ENCODE data around the gene KCNK3.

The KCNK3 gene

GRCh38 chr2:26724784-26725520, 32.4 kb downstream of the KCNK3 start:
- peaks cover 0 to 30% (median 15%) of the 10 kb centered on the region in 5 experiments for H3K27me3 ChIP-seq (replicated peaks in 2 of 5; ENCODE audit: control insufficient read depth in 4 of 5, insufficient read depth in 5 of 5, low read length in 4 of 5)
- H3K36me3 ChIP-seq (ENCODE audit: control insufficient read depth in 4 of 4, insufficient read depth in 4 of 4, low read length in 3 of 4), result no peaks in the 10 kb centered on the region
- H3K4me1 ChIP-seq (ENCODE audit: control extremely low read depth in 1 of 4, control insufficient read depth in 4 of 4, insufficient read depth in 4 of 4, low read length in 3 of 4), result peaks cover 0 to 8% (median 5%) of the 10 kb centered on the region in 4 experiments
- H3K9me3 ChIP-seq (ENCODE audit: control extremely low read depth in 1 of 5, control insufficient read depth in 4 of 5, insufficient read depth in 2 of 5, low read depth in 1 of 5, low read length in 4 of 5), result no peaks in the 10 kb centered on the region
- H3K27ac ChIP-seq (ENCODE audit: insufficient read depth in 1 of 2, low read depth in 1 of 2, low read length in 2 of 2, poor library complexity in 1 of 2, severe bottlenecking in 2 of 2), result no peak overlapping the region
- H3K4me3 ChIP-seq (ENCODE audit: control insufficient read depth in 1 of 7, extremely low read depth in 1 of 7, insufficient read depth in 4 of 7, low read depth in 2 of 7, low read length in 6 of 7), result no peak overlapping the region
- ChIA-PET CTCF (interaction anchor here (1.3 to 1.5 kb wide), 3 partner anchors 10 to 120 kb away, joined by 3 to 4 read pairs (median 3); no protein-coding TSS in a partner anchor), POLR2A (no interaction called here)
- DNase-seq, result no peak
- WGBS (ENCODE audit: insufficient coverage), result 91% methylated on average over 10 of the region's 14 CpGs

GRCh38 chr2:26725521-26725820, 32.9 kb downstream of the KCNK3 start:
- ChIA-PET POLR2A (no interaction called here), CTCF (interaction anchor here (0.5 to 1.5 kb wide), 5 partner anchors 10 to 121 kb away, joined by 3 to 4 read pairs (median 3); no protein-coding TSS in a partner anchor)
- DNase-seq, result no peak
- 86% methylated on average over 7 of the region's 7 CpGs for WGBS (ENCODE audit: insufficient coverage)
- Histone ChIP-seq H3K9me3 (ENCODE audit: control extremely low read depth in 1 of 5, control insufficient read depth in 4 of 5, insufficient read depth in 2 of 5, low read depth in 1 of 5, low read length in 4 of 5) (no peaks in the 10 kb centered on the region), H3K4me1 (ENCODE audit: control extremely low read depth in 1 of 4, control insufficient read depth in 4 of 4, insufficient read depth in 4 of 4, low read length in 3 of 4) (peaks cover 0 to 8% (median 5%) of the 10 kb centered on the region in 4 experiments), H3K36me3 (ENCODE audit: control insufficient read depth in 4 of 4, insufficient read depth in 4 of 4, low read length in 3 of 4) (no peaks in the 10 kb centered on the region), H3K27me3 (replicated peaks in 2 of 5; ENCODE audit: control insufficient read depth in 4 of 5, insufficient read depth in 5 of 5, low read length in 4 of 5) (peaks cover 0 to 35% (median 15%) of the 10 kb centered on the region in 5 experiments), H3K4me3 (ENCODE audit: control insufficient read depth in 1 of 7, extremely low read depth in 1 of 7, insufficient read depth in 4 of 7, low read depth in 2 of 7, low read length in 6 of 7) (no peak overlapping the region), H3K27ac (ENCODE audit: insufficient read depth in 1 of 2, low read depth in 1 of 2, low read length in 2 of 2, poor library complexity in 1 of 2, severe bottlenecking in 2 of 2) (no peak overlapping the region)

- no peak overlapping the region for H3K4me3 ChIP-seq (ENCODE audit: control insufficient read depth in 1 of 7, extremely low read depth in 1 of 7, insufficient read depth in 4 of 7, low read depth in 2 of 7, low read length in 6 of 7)
- no peaks in the 10 kb centered on the region for H3K9me3 ChIP-seq (ENCODE audit: control extremely low read depth in 1 of 5, control insufficient read depth in 4 of 5, insufficient read depth in 2 of 5, low read depth in 1 of 5, low read length in 4 of 5)
- ChIA-PET CTCF (interaction anchor here (0.5 to 1.5 kb wide), 4 partner anchors 11 to 120 kb away, joined by 3 read pairs; no protein-coding TSS in a partner anchor), POLR2A (no interaction called here)
- DNase-seq, result no peak
- H3K4me1 ChIP-seq (ENCODE audit: control extremely low read depth in 1 of 4, control insufficient read depth in 4 of 4, insufficient read depth in 4 of 4, low read length in 3 of 4), result peaks cover 0 to 8% (median 5%) of the 10 kb centered on the region in 4 experiments
- no CpG with 5 or more reads among the region's 1 CpG for WGBS (ENCODE audit: insufficient coverage)
- no peaks in the 10 kb centered on the region for H3K36me3 ChIP-seq (ENCODE audit: control insufficient read depth in 4 of 4, insufficient read depth in 4 of 4, low read length in 3 of 4)
- H3K27ac ChIP-seq (ENCODE audit: insufficient read depth in 1 of 2, low read depth in 1 of 2, low read length in 2 of 2, poor library complexity in 1 of 2, severe bottlenecking in 2 of 2), result no peak overlapping the region
- H3K27me3 ChIP-seq (replicated peaks in 2 of 5; ENCODE audit: control insufficient read depth in 4 of 5, insufficient read depth in 5 of 5, low read length in 4 of 5), result peaks cover 0 to 40% (median 15%) of the 10 kb centered on the region in 5 experiments
These were observed 33.7 kb downstream of the KCNK3 start for GRCh38 chr2:26726228-26726627.

GRCh38 chr2:26727641-26728561, 35.4 kb downstream of the KCNK3 start:
- Histone ChIP-seq H3K4me1 (ENCODE audit: control extremely low read depth in 1 of 4, control insufficient read depth in 4 of 4, insufficient read depth in 4 of 4, low read length in 3 of 4) (peaks cover 0 to 8% (median 5%) of the 10 kb centered on the region in 4 experiments), H3K36me3 (ENCODE audit: control insufficient read depth in 4 of 4, insufficient read depth in 4 of 4, low read length in 3 of 4) (no peaks in the 10 kb centered on the region), H3K9me3 (ENCODE audit: control extremely low read depth in 1 of 5, control insufficient read depth in 4 of 5, insufficient read depth in 2 of 5, low read depth in 1 of 5, low read length in 4 of 5) (no peaks in the 10 kb centered on the region), H3K27ac (ENCODE audit: insufficient read depth in 1 of 2, low read depth in 1 of 2, low read length in 2 of 2, poor library complexity in 1 of 2, severe bottlenecking in 2 of 2) (no peak overlapping the region), H3K27me3 (replicated peaks in 2 of 5; ENCODE audit: control insufficient read depth in 4 of 5, insufficient read depth in 5 of 5, low read length in 4 of 5) (peaks cover 0 to 52% (median 19%) of the 10 kb centered on the region in 5 experiments), H3K4me3 (ENCODE audit: control insufficient read depth in 1 of 7, extremely low read depth in 1 of 7, insufficient read depth in 4 of 7, low read depth in 2 of 7, low read length in 6 of 7) (peak overlapping the region in 1 of 7 experiments; percentile 24)
- peak; percentile 37 to 68 (median 48) for DNase-seq
- POLR2A ChIA-PET, result no interaction called here
- 58% methylated on average over 96 of the region's 101 CpGs for WGBS (ENCODE audit: insufficient coverage)
- CTCF ChIA-PET, result interaction anchor here (1.6 to 2.2 kb wide), 3 partner anchors 12 to 33 kb away, joined by 3 to 9 read pairs (median 9); no protein-coding TSS in a partner anchor

- DNase-seq, result no peak
- H3K27ac ChIP-seq (ENCODE audit: insufficient read depth in 1 of 2, low read depth in 1 of 2, low read length in 2 of 2, poor library complexity in 1 of 2, severe bottlenecking in 2 of 2), result no peak overlapping the region
- no peak overlapping the region for H3K4me3 ChIP-seq (ENCODE audit: control insufficient read depth in 1 of 7, extremely low read depth in 1 of 7, insufficient read depth in 4 of 7, low read depth in 2 of 7, low read length in 6 of 7)
- WGBS (ENCODE audit: insufficient coverage), result 100% methylated on average over 1 of the region's 2 CpGs
- peaks cover 0 to 57% (median 21%) of the 10 kb centered on the region in 5 experiments for H3K27me3 ChIP-seq (replicated peaks in 2 of 5; ENCODE audit: control insufficient read depth in 4 of 5, insufficient read depth in 5 of 5, low read length in 4 of 5)
- H3K9me3 ChIP-seq (ENCODE audit: control extremely low read depth in 1 of 5, control insufficient read depth in 4 of 5, insufficient read depth in 2 of 5, low read depth in 1 of 5, low read length in 4 of 5), result no peaks in the 10 kb centered on the region
- no peaks in the 10 kb centered on the region for H3K36me3 ChIP-seq (ENCODE audit: control insufficient read depth in 4 of 4, insufficient read depth in 4 of 4, low read length in 3 of 4)
- H3K4me1 ChIP-seq (ENCODE audit: control extremely low read depth in 1 of 4, control insufficient read depth in 4 of 4, insufficient read depth in 4 of 4, low read length in 3 of 4), result peaks cover 0 to 8% (median 5%) of the 10 kb centered on the region in 4 experiments
- ChIA-PET POLR2A (interaction anchor here (0.6 kb wide), 1 partner anchor 21 kb away, joined by 3 read pairs; no protein-coding TSS in a partner anchor), CTCF (interaction anchor here (0.7 to 2.2 kb wide), 6 partner anchors 10 to 107 kb away, joined by 3 to 9 read pairs (median 3); no protein-coding TSS in a partner anchor)
These were observed 36.8 kb downstream of the KCNK3 start for GRCh38 chr2:26729311-26729710.

GRCh38 chr2:26730549-26731344, 38.2 kb downstream of the KCNK3 start:
- Histone ChIP-seq H3K4me1 (ENCODE audit: control extremely low read depth in 1 of 4, control insufficient read depth in 4 of 4, insufficient read depth in 4 of 4, low read length in 3 of 4) (peaks cover 0 to 8% (median 5%) of the 10 kb centered on the region in 4 experiments), H3K27me3 (replicated peaks in 2 of 5; ENCODE audit: control insufficient read depth in 4 of 5, insufficient read depth in 5 of 5, low read length in 4 of 5) (peaks cover 0 to 59% (median 21%) of the 10 kb centered on the region in 5 experiments), H3K27ac (ENCODE audit: insufficient read depth in 1 of 2, low read depth in 1 of 2, low read length in 2 of 2, poor library complexity in 1 of 2, severe bottlenecking in 2 of 2) (no peak overlapping the region), H3K4me3 (ENCODE audit: control insufficient read depth in 1 of 7, extremely low read depth in 1 of 7, insufficient read depth in 4 of 7, low read depth in 2 of 7, low read length in 6 of 7) (no peak overlapping the region), H3K9me3 (ENCODE audit: control extremely low read depth in 1 of 5, control insufficient read depth in 4 of 5, insufficient read depth in 2 of 5, low read depth in 1 of 5, low read length in 4 of 5) (no peaks in the 10 kb centered on the region), H3K36me3 (ENCODE audit: control insufficient read depth in 4 of 4, insufficient read depth in 4 of 4, low read length in 3 of 4) (no peaks in the 10 kb centered on the region)
- ChIA-PET POLR2A (no interaction called here), CTCF (interaction anchor here (0.7 to 2.2 kb wide), 7 partner anchors 10 to 206 kb away, joined by 3 to 11 read pairs (median 3); no protein-coding TSS in a partner anchor)
- DNase-seq, result no peak
- WGBS (ENCODE audit: insufficient coverage), result 87% methylated on average over 10 of the region's 19 CpGs

Measured in common myeloid progenitor, CD34-positive (primary cell).